IMR-90 (cell line): ENCODE data around the gene LHFPL6. TPM values are rescaled to one million over a fixed set of nuclear protein-coding genes. Genes with fewer than 3 reads are reported as not detected.

Experiments
- ATAC-seq: fragments of 200-7000 bp; cut with Tn5 transposase; 2 replicates; pipeline ENCODE4 v1.9.1; 2020; ENCODE audit warnings: low read depth, mild to moderate bottlenecking, moderate library complexity
- BruUV-seq: library from RNA; stranded (reverse); fragments of 400-500 nt; replicated peaks from 2 replicates; lab custom pipeline; 2021; lab: Mats Ljungman, UMichigan
- CTCF ChIA-PET: fragments of 300-600 bp; formaldehyde crosslinking; extraction: SDS; loops from one replicate; lab custom pipeline; 2021; ENCODE audit warnings: antibody characterized with exemption; lab: Yijun Ruan, JAX
- POLR2A ChIA-PET: fragments of 300-600 bp; sonication (Branson Sonifier 250); formaldehyde crosslinking; loops from one replicate; lab custom pipeline; 2022; ENCODE audit warnings: antibody characterized with exemption; ENCODE audit not compliant: unreplicated experiment; lab: Charles Lee
- DNase-seq: peaks from one replicate; pipeline ENCODE4 v3.0.0; 2013
- H2AFZ ChIP-seq: replicated peaks from 2 replicates; pipeline ENCODE3; 2013; ENCODE audit warnings: low read length, mild to moderate bottlenecking; ENCODE audit not compliant: poor library complexity
- H2AK5ac ChIP-seq: 2 replicates; pipeline ENCODE4 v1.6.1; 2013; ENCODE audit warnings: low read depth, low read length, inconsistent platforms
- H2AK9ac ChIP-seq: replicated peaks from 2 replicates; pipeline ENCODE3; 2013; ENCODE audit warnings: mild to moderate bottlenecking, low read depth, low read length, moderate library complexity; ENCODE audit not compliant: poor library complexity
- H2BK120ac ChIP-seq: 2 replicates; pipeline ENCODE4 v1.6.1; 2013; ENCODE audit warnings: low read depth, low read length, inconsistent platforms
- H2BK15ac ChIP-seq: 3 replicates; pipeline ENCODE4 v1.6.1; 2013; ENCODE audit warnings: low read depth, low read length, inconsistent platforms
- H2BK20ac ChIP-seq: 2 replicates; pipeline ENCODE4 v1.6.1; 2013; ENCODE audit warnings: low read depth, mild to moderate bottlenecking, inconsistent platforms, low read length, moderate library complexity
- H2BK5ac ChIP-seq: 2 replicates; pipeline ENCODE4 v1.6.1; 2013; ENCODE audit warnings: mild to moderate bottlenecking, low read depth, low read length, inconsistent platforms; ENCODE audit not compliant: poor library complexity, severe bottlenecking
- H3K14ac ChIP-seq: replicated peaks from 2 replicates; pipeline ENCODE4 v1.6.1; 2013; ENCODE audit warnings: low read depth, low read length, inconsistent platforms
- H3K18ac ChIP-seq: 2 replicates; pipeline ENCODE4 v1.6.1; 2013; ENCODE audit warnings: low read depth, low read length, control low read depth
- H3K23ac ChIP-seq: 2 replicates; pipeline ENCODE4 v1.6.1; 2013; ENCODE audit warnings: low read depth, low read length, inconsistent platforms
- H3K27ac ChIP-seq: 2 replicates; pipeline ENCODE4 v1.5.1; 2013; ENCODE audit warnings: mild to moderate bottlenecking, control low read depth, low read length; ENCODE audit not compliant: insufficient read depth
- H3K27me3 ChIP-seq: 2 replicates; pipeline ENCODE4 v1.6.1; 2013; ENCODE audit warnings: low read length; ENCODE audit not compliant: control insufficient read depth, insufficient read depth
- H3K36me3 ChIP-seq: 2 replicates; pipeline ENCODE4 v1.6.1; 2013; ENCODE audit warnings: low read length, mixed read lengths; ENCODE audit not compliant: control insufficient read depth, insufficient read depth
- H3K4ac ChIP-seq: 2 replicates; pipeline ENCODE4 v1.6.1; 2013; ENCODE audit warnings: low read depth, low read length, inconsistent platforms
- H3K4me1 ChIP-seq: 2 replicates; pipeline ENCODE4 v1.6.1; 2013; ENCODE audit warnings: low read length, mixed read lengths; ENCODE audit not compliant: control insufficient read depth, insufficient read depth
- H3K4me2 ChIP-seq: 2 replicates; pipeline ENCODE4 v1.6.1; 2013; ENCODE audit warnings: low read depth, mild to moderate bottlenecking, control low read depth, low read length, moderate library complexity
- H3K4me3 ChIP-seq: 2 replicates; pipeline ENCODE4 v1.5.1; 2013; ENCODE audit warnings: low read depth, mild to moderate bottlenecking, control low read depth, low read length, moderate library complexity; ENCODE audit not compliant: insufficient read depth
- H3K56ac ChIP-seq: 2 replicates; pipeline ENCODE4 v1.6.1; 2013; ENCODE audit warnings: low read length, inconsistent platforms; ENCODE audit not compliant: insufficient read depth; ENCODE audit errors: extremely low read depth
- H3K79me1 ChIP-seq, 2 experiments: 2 replicates each; pipeline ENCODE4 v1.6.1; 2013; ENCODE audit warnings: low read length in 2 of 2, inconsistent platforms in 1 of 2, low read depth in 1 of 2
- H3K9ac ChIP-seq: 2 replicates; pipeline ENCODE4 v1.6.1; 2013; ENCODE audit warnings: low read depth, low read length, control low read depth
- H3K9me1 ChIP-seq: 2 replicates; pipeline ENCODE4 v1.6.1; 2013; ENCODE audit warnings: low read length, inconsistent platforms; ENCODE audit not compliant: insufficient read depth
- H3K9me3 ChIP-seq: 2 replicates; pipeline ENCODE4 v1.6.1; 2013; ENCODE audit warnings: low read length; ENCODE audit not compliant: control insufficient read depth, insufficient read depth
- H4K20me1 ChIP-seq: 2 replicates; pipeline ENCODE4 v1.6.1; 2013; ENCODE audit warnings: low read length, inconsistent platforms; ENCODE audit not compliant: insufficient read depth
- H4K5ac ChIP-seq: 2 replicates; pipeline ENCODE4 v1.6.1; 2013; ENCODE audit warnings: mild to moderate bottlenecking, low read depth, low read length, control low read depth
- H4K8ac ChIP-seq, 2 experiments: 2 replicates each; pipeline ENCODE4 v1.6.1; 2013; ENCODE audit warnings: low read depth in 2 of 2, low read length in 2 of 2, control low read depth in 1 of 2, inconsistent platforms in 1 of 2
- H4K91ac ChIP-seq: 2 replicates; pipeline ENCODE4 v1.6.1; 2013; ENCODE audit warnings: low read depth, low read length, inconsistent platforms; ENCODE audit not compliant: insufficient read depth
- CEBPB ChIP-seq: IDR thresholded peaks from 2 replicates; pipeline ENCODE4 v1.6.1; 2012; ENCODE audit warnings: low read depth, low read length, improper control_type of control experiment
- MAFK ChIP-seq: IDR thresholded peaks from 2 replicates; pipeline ENCODE4 v1.6.1; 2012; ENCODE audit warnings: low read depth, low read length, improper control_type of control experiment
- RCOR1 ChIP-seq: IDR thresholded peaks from 2 replicates; pipeline ENCODE4 v1.6.1; 2012; ENCODE audit warnings: mild to moderate bottlenecking, low read length, improper control_type of control experiment; ENCODE audit not compliant: insufficient replicate concordance
- USF2 ChIP-seq: fragments of 150-350 bp; IDR thresholded peaks from 2 replicates; pipeline ENCODE4 v1.6.1; 2017; ENCODE audit warnings: mild to moderate bottlenecking, antibody characterized with exemption, low read length, low read depth
- WGBS, 2 experiments: methylation state at CpG; one replicate each; pipeline versions ENCODE4 v1.1.5 to v1.1.7; 2013; ENCODE audit warnings: missing lambda C conversion rate in 2 of 2; ENCODE audit not compliant: insufficient read length in 1 of 2; ENCODE audit errors: extremely low coverage in 2 of 2; 5-methylcytosine and 5-hydroxymethylcytosine counted together
- dilution Hi-C: fragments of 300-500 bp; cut with HindIII; formaldehyde crosslinking; loops from one replicate; pipeline ENCODE4 v1.14.3; 2018; ENCODE audit warnings: low sequenced_read_pairs; ENCODE audit not compliant: unreplicated experiment
- in situ Hi-C: fragments of 300-500 bp; cut with MboI; formaldehyde crosslinking; loops from 3 replicates; pipeline ENCODE4 v1.14.3; 2019; ENCODE audit warnings: low sequenced_read_pairs, inconsistent platforms, mixed read lengths
- intact Hi-C: fragments of 100-400 bp; cut with micrococcal nuclease; formaldehyde crosslinking; loops from 2 replicates; pipeline ENCODE4 v1.10.0; 2022
- polyA plus RNA-seq, 3 experiments: library from polyadenylated mRNA; depleted of rRNA; stranded (reverse); fragments of >200 nt; gene quantifications; 2 replicates each; pipeline ENCODE4 v1.2.3, GENCODE V29; 2012; ENCODE audit warnings: low replicate concordance in 1 of 3
- total RNA-seq: library from RNA; depleted of rRNA; stranded (reverse); fragments of >200 nt; gene quantifications from 2 replicates; pipeline ENCODE4 v1.2.3, GENCODE V29; 2012

The LHFPL6 gene
- total and polyA plus RNA-seq, 2 of the 4 experiments (the other 2 are of a cell fraction): 24.7 to 36.1 TPM

GRCh38 chr13:39602277-39602613 is 748 bp downstream of the LHFPL6 start:
- peaks cover 11 to 33% of the 10 kb centered on the region in 2 experiments for H3K79me1 ChIP-seq
- peak overlapping the region; percentile 28 for H3K18ac ChIP-seq
- ATAC-seq (no peak; the same call in 1 of the 2 replicates), DNase-seq (no peak)
- H2AK5ac ChIP-seq: peak overlapping the region; percentile 53; the same call in 1 of the 2 replicates
- H3K4me2 ChIP-seq: peak overlapping the region; percentile 82
- H3K56ac ChIP-seq: peak overlapping the region; percentile 85
- ChIA-PET POLR2A (interaction anchor here (0.6 kb wide), 1 partner anchor 76 kb away, joined by 3 read pairs; no protein-coding TSS in a partner anchor), CTCF (interaction anchor here (2.3 kb wide), 1 partner anchor 10 kb away, joined by 14 read pairs; no protein-coding TSS in a partner anchor)
- H3K27ac ChIP-seq: peak overlapping the region; percentile 81
- peaks cover 6% of the 10 kb centered on the region for H3K9me1 ChIP-seq
- dilution Hi-C loops (no loop called here), intact Hi-C loops (loop anchor here (1.0 to 5.0 kb wide), 6 partner anchors 37 to 565 kb away; partner anchors contain the start of genes NHLRC3 and PROSER1), in situ Hi-C loops (loop anchor here (10.0 kb wide), 1 partner anchor 187 kb away; no protein-coding TSS in a partner anchor)
- peak overlapping the region; percentile 98 for H2AFZ ChIP-seq
- H4K91ac ChIP-seq: peak overlapping the region; percentile 84
- H3K36me3 ChIP-seq: peaks cover 4% of the 10 kb centered on the region
- H4K20me1 ChIP-seq: no peaks in the 10 kb centered on the region
- peak overlapping the region; percentile 87 for H3K4ac ChIP-seq
- peaks cover 11% of the 10 kb centered on the region for H3K4me1 ChIP-seq
- H3K9ac ChIP-seq: peak overlapping the region; percentile 62
- H4K5ac ChIP-seq: no peak overlapping the region
- peak overlapping the region; percentile 92 for H2AK9ac ChIP-seq
- BruUV-seq: no TSS peak
- H4K8ac ChIP-seq: peak overlapping the region; percentile 4 to 44; a peak in 3 of 4 replicates
- H2BK120ac ChIP-seq: peak overlapping the region; percentile 88
- H3K27me3 ChIP-seq: no peaks in the 10 kb centered on the region
- TF ChIP-seq RCOR1 (no peak), USF2 (no peak), MAFK (no peak), CEBPB (0 out of 2 replicates have a peak, but pooled peaks have one; percentile 26)
- H3K23ac ChIP-seq: peak overlapping the region; percentile 93
- H3K9me3 ChIP-seq: no peaks in the 10 kb centered on the region
- H3K4me3 ChIP-seq: peak overlapping the region; percentile 80
- H2BK20ac ChIP-seq: no peak overlapping the region
- 0% methylated on average over 2 of the region's 11 CpGs; no CpG with 5 or more reads in 1 of the 2 experiments for WGBS, 2 experiments
- H2BK15ac ChIP-seq: peak overlapping the region; percentile 72; the same call in 1 of the 3 replicates
- H2BK5ac ChIP-seq: peak overlapping the region; percentile 71
- H3K14ac ChIP-seq: peak overlapping the region; percentile 92
